ENCODE measurements around the gene HAUS1. TPM values are rescaled to one million over a fixed set of nuclear protein-coding genes. Genes with fewer than 3 reads are reported as not detected.

Gene HAUS1
- total and polyA plus RNA-seq, 2 donors (not counting 1 experiment from before 2014, with no cell fraction given): 11.9 to 30.9 TPM

- peaks cover 57% of the 10 kb centered on the region for H3K79me2 ChIP-seq (ENCODE audit: control insufficient read depth, insufficient read depth, low read length)
- Mint-ChIP-seq H3K9me3 (ENCODE audit: insufficient read depth) (no peaks in the 10 kb centered on the region), H3K27me3 (no peaks in the 10 kb centered on the region), H3K4me1 (peaks cover 27% of the 10 kb centered on the region), H3K27ac (peak overlapping the region; percentile 97), H3K4me3 (peak overlapping the region; percentile 99)
- POLR2A ChIA-PET: interaction anchor here (0.7 to 1.1 kb wide), 2 partner anchors 15 to 76 kb away, joined by 3 to 5 read pairs; no protein-coding TSS in a partner anchor
- peak overlapping the region; percentile 76 for H3K4me2 ChIP-seq (replicated peaks; ENCODE audit: low read depth, low read length, poor library complexity, severe bottlenecking)
- peaks cover 25 to 26% of the 10 kb centered on the region in 2 donors for H3K4me1 ChIP-seq (ENCODE audit: control insufficient read depth in 2 of 2, insufficient read depth in 2 of 2, low read length in 2 of 2)
- H2AFZ ChIP-seq (ENCODE audit: insufficient read depth, low read depth, low read length, poor library complexity, severe bottlenecking): peak overlapping the region; percentile 96
- CTCF ChIA-PET: interaction anchor here (1.0 to 2.8 kb wide), 3 partner anchors 24 to 432 kb away, joined by 3 to 16 read pairs (median 8); a partner anchor contains a TSS
- H3K27me3 ChIP-seq (replicated peaks in 1 of 4; ENCODE audit: control extremely low read depth in 1 of 4, control insufficient read depth in 3 of 4, insufficient read depth in 4 of 4, low read length in 3 of 4): no peaks in the 10 kb centered on the region
- intact Hi-C loops (cut with micrococcal nuclease): no loop called here
- TF ChIP-seq CTCF (IDR thresholded peaks at IDR 0.05): no peak
- TF ChIP-seq EZH2 (IDR thresholded peaks at IDR 0.05; ENCODE audit: borderline replicate concordance, insufficient read depth, low read depth, low read length, poor library complexity, severe bottlenecking): no peak
- 0% methylated on average over 7 of the region's 8 CpGs for WGBS (ENCODE audit: insufficient coverage)
- no peaks in the 10 kb centered on the region for H4K20me1 ChIP-seq (ENCODE audit: control insufficient read depth, insufficient read depth, low read length, poor library complexity, severe bottlenecking)
- H3K36me3 ChIP-seq (replicated peaks in 1 of 2; ENCODE audit: control extremely low read depth in 1 of 2, control insufficient read depth in 1 of 2, extremely low read depth in 1 of 2, insufficient read depth in 2 of 2, low read length in 1 of 2): peaks cover 0 to 18% of the 10 kb centered on the region in 2 experiments
- no peak for DNase-seq
- no peak for ATAC-seq (ENCODE audit: low read depth)
- peak overlapping the region; percentile 66 to 80 (median 75) for H3K4me3 ChIP-seq (ENCODE audit: control extremely low read depth in 1 of 5, extremely low read depth in 1 of 5, insufficient read depth in 1 of 5, low read depth in 2 of 5, low read length in 4 of 5)
- H3K9ac ChIP-seq (ENCODE audit: low read length): peak overlapping the region; percentile 80
- H3K27ac ChIP-seq (ENCODE audit: low read length in 2 of 2): peak overlapping the region; percentile 76 to 90
- H3K9me3 ChIP-seq (ENCODE audit: control extremely low read depth in 1 of 3, control insufficient read depth in 2 of 3, insufficient read depth in 1 of 3, low read length in 2 of 3): peaks cover 0 to 3% (median 0%) of the 10 kb centered on the region in 3 donors
These were observed 6.8 kb upstream of the HAUS1 start for GRCh38 chr18:46097431-46097800.
